Neutrophil (primary cell): ENCODE results near the gene TBL1XR1.

Experiments used
- H3K27ac ChIP-seq: fragments of 200-600 bp; sonication (generic); 2 replicates; pipeline ENCODE4 v1.5.1; 2016; ENCODE audit warnings: mild to moderate bottlenecking, moderate library complexity
- H3K27me3 ChIP-seq: fragments of 200-600 bp; sonication (generic); 2 replicates; pipeline ENCODE4 v1.6.0; 2016; ENCODE audit warnings: mild to moderate bottlenecking
- H3K36me3 ChIP-seq: fragments of 200-600 bp; sonication (generic); 2 replicates; pipeline ENCODE4 v1.5.1; 2017
- H3K4me1 ChIP-seq, 2 experiments: fragments of 200-600 bp in 1 of 2; sonication (generic) in 1 of 2; 1 replicate in 1 of 2; 2 replicates in 1 of 2; pipeline versions ENCODE4 v1.5.1 to v1.6.1; 2013 to 2016; ENCODE audit warnings: low read depth in 1 of 2, low read length in 1 of 2, mild to moderate bottlenecking in 1 of 2, moderate library complexity in 1 of 2; ENCODE audit not compliant: control insufficient read depth in 1 of 2, insufficient read depth in 1 of 2
- H3K4me3 ChIP-seq, 2 experiments: fragments of 200-600 bp in 1 of 2; sonication (generic) in 1 of 2; 1 replicate in 1 of 2; 2 replicates in 1 of 2; pipeline ENCODE4 v1.5.1; 2013 to 2016; ENCODE audit warnings: low read depth in 1 of 2, low read length in 1 of 2, mild to moderate bottlenecking in 1 of 2, moderate library complexity in 1 of 2
- H3K9me3 ChIP-seq: fragments of 200-600 bp; sonication (generic); 2 replicates; pipeline ENCODE4 v1.5.1; 2016
- CTCF ChIP-seq: fragments of 200-600 bp; sonication (generic); IDR thresholded peaks from 2 replicates; pipeline ENCODE4 v1.5.1; 2016; ENCODE audit warnings: antibody characterized with exemption

TBL1XR1 gene

GRCh38 chr3:177056927-177057326 lies 140.4 kb downstream of the TBL1XR1 start:
- Histone ChIP-seq H3K9me3 (no peaks in the 10 kb centered on the region), H3K27ac (no peak overlapping the region), H3K36me3 (peaks cover 11% of the 10 kb centered on the region), H3K27me3 (no peaks in the 10 kb centered on the region), H3K4me3 (no peak overlapping the region), H3K4me1 (peaks cover 0 to 5% of the 10 kb centered on the region in 2 experiments)
- TF ChIP-seq CTCF, result no peak

GRCh38 chr3:177055605-177056571 lies 141.4 kb downstream of the TBL1XR1 start:
- no peak for TF ChIP-seq CTCF
- Histone ChIP-seq H3K4me1 (peaks cover 3 to 5% of the 10 kb centered on the region in 2 experiments), H3K4me3 (no peak overlapping the region), H3K9me3 (no peaks in the 10 kb centered on the region), H3K27me3 (no peaks in the 10 kb centered on the region), H3K27ac (no peak overlapping the region), H3K36me3 (peaks cover 18% of the 10 kb centered on the region)

- H3K27me3 ChIP-seq, result no peaks in the 10 kb centered on the region
- no peak overlapping the region for H3K27ac ChIP-seq
- peaks cover 36% of the 10 kb centered on the region for H3K36me3 ChIP-seq
- H3K4me3 ChIP-seq, result no peak overlapping the region
- H3K4me1 ChIP-seq, result peaks cover 9 to 10% of the 10 kb centered on the region in 2 experiments
- no peaks in the 10 kb centered on the region for H3K9me3 ChIP-seq
- no peak for TF ChIP-seq CTCF
Observed at GRCh38 chr3:177053107-177053506, 144.2 kb downstream of the TBL1XR1 start.

GRCh38 chr3:177051411-177051810 lies 145.9 kb downstream of the TBL1XR1 start:
- no peaks in the 10 kb centered on the region for H3K27me3 ChIP-seq
- H3K36me3 ChIP-seq, result peaks cover 53% of the 10 kb centered on the region
- H3K9me3 ChIP-seq, result no peaks in the 10 kb centered on the region

More at GRCh38 chr3:177051411-177051810, 145.9 kb downstream of the TBL1XR1 start:
- Histone ChIP-seq H3K4me1 (peaks cover 9 to 10% of the 10 kb centered on the region in 2 experiments), H3K27ac (peak overlapping the region; percentile 34), H3K4me3 (no peak overlapping the region)
- no peak for TF ChIP-seq CTCF
